GM12875 (cell line): ENCODE data around the gene HERC4.

Experiments used
- H3K4me3 ChIP-seq: one replicate; pipeline ENCODE4 v1.5.1; 2011; ENCODE audit warnings: low read depth, low read length, control low read depth
- CTCF ChIP-seq: IDR thresholded peaks from 2 replicates; pipeline ENCODE4 v1.5.1; 2011; ENCODE audit warnings: low read depth, mild to moderate bottlenecking, control low read depth, inconsistent platforms, low read length, moderate library complexity, borderline replicate concordance; ENCODE audit not compliant: insufficient read depth

The HERC4 gene, protein sequence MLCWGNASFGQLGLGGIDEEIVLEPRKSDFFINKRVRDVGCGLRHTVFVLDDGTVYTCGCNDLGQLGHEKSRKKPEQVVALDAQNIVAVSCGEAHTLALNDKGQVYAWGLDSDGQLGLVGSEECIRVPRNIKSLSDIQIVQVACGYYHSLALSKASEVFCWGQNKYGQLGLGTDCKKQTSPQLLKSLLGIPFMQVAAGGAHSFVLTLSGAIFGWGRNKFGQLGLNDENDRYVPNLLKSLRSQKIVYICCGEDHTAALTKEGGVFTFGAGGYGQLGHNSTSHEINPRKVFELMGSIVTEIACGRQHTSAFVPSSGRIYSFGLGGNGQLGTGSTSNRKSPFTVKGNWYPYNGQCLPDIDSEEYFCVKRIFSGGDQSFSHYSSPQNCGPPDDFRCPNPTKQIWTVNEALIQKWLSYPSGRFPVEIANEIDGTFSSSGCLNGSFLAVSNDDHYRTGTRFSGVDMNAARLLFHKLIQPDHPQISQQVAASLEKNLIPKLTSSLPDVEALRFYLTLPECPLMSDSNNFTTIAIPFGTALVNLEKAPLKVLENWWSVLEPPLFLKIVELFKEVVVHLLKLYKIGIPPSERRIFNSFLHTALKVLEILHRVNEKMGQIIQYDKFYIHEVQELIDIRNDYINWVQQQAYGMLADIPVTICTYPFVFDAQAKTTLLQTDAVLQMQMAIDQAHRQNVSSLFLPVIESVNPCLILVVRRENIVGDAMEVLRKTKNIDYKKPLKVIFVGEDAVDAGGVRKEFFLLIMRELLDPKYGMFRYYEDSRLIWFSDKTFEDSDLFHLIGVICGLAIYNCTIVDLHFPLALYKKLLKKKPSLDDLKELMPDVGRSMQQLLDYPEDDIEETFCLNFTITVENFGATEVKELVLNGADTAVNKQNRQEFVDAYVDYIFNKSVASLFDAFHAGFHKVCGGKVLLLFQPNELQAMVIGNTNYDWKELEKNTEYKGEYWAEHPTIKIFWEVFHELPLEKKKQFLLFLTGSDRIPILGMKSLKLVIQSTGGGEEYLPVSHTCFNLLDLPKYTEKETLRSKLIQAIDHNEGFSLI

DNA sequence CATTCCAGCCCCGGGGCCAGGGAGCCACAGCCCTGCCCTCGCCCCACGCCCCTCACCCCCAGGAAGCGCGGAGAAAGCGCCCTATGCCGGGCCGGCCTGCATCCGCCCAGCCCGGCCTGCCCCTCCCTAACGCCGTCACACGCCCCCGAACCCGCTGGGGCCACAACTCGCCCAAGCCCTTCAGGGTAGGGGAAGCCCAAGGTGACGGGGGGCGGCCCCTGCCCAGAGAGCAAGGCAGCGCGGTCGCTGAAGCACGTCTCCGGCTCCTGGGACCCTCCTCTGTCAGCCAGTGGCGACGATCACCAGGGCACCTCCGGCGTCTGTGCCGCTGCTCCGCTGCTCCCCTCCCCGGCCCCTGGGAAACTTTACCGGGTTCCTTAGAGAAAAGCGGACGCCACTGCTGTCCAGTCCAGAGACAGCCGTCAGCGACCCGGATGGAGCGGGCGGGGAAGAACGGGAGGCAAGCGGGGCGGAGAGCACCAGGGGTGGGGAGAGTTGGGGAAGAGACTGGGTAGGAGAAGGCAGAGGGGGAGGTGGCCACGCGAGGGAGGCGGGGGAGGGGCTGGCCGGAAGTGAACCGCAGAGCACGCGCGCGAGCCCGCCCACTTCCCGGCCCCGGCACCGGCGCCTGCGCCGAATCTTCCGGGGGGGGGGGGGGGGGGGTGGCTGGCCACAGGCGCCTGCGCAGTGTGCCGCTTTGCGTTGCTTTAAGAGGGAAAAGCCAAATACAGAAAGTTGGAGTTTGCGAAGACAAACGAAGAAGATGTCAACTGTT is at the start of gene HERC4:
TSS of gene HERC4 (minus strand) at position 509 of the 775 bp plus-strand sequence. CDS start 2,175 bp downstream, outside the sequence.
- no peak for TF ChIP-seq CTCF
- H3K4me3 ChIP-seq = peak within 1 kb of the TSS; percentile 85

DNA sequence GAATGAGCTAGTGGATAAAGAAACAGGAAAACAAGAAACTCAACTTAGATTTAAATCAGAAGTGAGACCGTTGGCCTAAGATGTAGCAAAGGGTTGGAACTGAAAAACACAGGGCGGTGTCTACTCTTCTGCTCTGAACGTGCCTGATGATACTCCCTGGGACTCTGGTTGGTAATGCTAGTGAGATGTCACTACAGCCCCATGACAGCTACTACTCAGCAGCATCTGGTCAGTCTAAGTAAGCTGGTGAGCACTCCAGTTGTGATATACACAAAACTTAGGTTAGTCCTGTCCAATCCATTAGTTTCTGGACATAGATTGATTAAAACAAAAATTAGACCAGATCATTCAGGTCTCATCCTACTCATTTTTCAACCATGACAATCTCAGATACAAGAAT is 49.6 kb upstream of the HERC4 start:
- no peak overlapping the region for H3K4me3 ChIP-seq
- TF ChIP-seq CTCF = no peak

- H3K4me3 ChIP-seq = no peak overlapping the region
- no peak for TF ChIP-seq CTCF
These were observed 46.8 kb upstream of the HERC4 start for GRCh38 chr10:68121852-68122251.

DNA sequence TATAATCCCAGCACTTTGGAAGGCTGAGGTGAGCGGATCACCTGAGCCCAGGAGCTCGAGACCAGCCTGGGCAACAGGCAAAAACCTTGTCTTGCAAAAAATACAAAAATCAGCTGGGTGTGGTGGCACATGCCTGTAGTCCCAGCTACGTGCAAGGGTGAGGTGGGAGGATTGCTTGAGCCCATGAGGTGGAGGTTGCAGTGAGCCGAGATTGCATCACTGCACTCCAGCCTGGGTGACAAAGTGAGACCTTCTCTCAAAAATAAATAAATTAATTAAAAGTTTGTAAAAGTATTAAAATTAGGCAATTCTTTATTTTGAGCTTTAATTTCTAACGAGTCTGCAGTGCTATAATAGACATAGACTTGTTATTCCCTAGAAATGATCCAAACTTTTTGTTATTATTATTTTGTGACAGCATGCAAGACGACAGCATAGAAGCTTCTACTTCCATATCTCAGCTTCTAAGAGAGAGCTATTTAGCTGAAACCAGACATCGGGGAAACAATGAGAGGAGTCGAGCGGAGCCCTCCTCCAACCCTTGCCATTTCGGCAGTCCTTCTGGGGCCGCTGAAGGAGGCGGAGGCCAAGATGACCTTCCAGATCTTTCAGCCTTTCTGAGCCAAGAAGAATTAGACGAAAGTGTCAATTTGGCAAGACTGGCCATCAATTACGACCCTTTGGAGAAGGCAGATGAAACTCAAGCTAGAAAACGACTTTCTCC is 46.1 kb upstream of the HERC4 start:
- no peak for TF ChIP-seq CTCF
- no peak overlapping the region for H3K4me3 ChIP-seq

DNA sequence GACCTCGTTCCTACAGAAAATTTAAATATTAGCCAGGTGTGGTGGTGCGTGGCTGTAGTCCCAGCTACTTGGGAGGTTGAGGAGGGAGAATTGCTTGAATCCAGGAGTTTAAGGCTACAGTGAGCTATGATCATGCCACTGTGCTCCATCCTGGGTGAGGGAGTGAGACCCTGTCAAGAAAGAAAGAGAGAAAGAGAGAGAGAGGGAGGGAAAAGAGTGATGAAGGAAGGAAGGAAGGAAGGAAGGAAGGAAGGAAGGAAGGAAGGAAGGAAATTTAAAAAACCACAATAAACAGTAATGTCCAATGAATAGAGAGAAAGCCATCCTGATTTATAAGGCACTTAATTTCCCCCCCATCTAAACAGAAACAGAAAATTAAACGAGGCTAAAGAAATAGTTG is 43.6 kb upstream of the HERC4 start:
- H3K4me3 ChIP-seq = no peak overlapping the region
- no peak for TF ChIP-seq CTCF

DNA sequence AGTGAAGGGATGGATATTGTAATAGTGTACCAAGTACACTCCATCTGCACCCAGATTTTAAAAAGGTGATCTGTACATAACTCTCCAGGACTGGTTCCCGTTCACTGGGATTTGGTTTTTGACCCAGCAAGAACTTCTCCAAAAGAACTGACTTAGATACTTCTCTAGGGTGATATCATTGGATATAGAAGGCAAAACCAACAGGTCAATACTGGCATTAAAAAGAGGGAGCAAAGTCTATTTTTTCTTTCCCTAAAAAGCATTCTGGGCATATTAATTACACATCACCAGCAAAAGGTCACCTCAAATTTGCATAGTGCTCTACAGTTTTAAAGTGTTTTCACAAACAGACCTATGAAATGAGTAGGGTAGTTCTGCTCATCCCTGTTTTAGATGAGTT is 37.8 kb upstream of the HERC4 start:
- H3K4me3 ChIP-seq = no peak overlapping the region
- no peak for TF ChIP-seq CTCF
